GM23338 (cell line): ENCODE data around the gene FAM170A. TPM values are rescaled to one million over a fixed set of nuclear protein-coding genes. Genes with fewer than 3 reads are reported as not detected.

Source experiments
- ATAC-seq: fragments of 200-7000 bp; cut with Tn5 transposase; 3 replicates; pipeline ENCODE4 v1.9.1; 2020
- DNase-seq: peaks from one replicate; pipeline ENCODE4 v3.0.0-alpha.2; 2015; ENCODE audit warnings: low spot score
- H2AFZ ChIP-seq: fragments of 200-600 bp; sonication (generic); 2 replicates; pipeline ENCODE4 v1.8.0; 2016; ENCODE audit warnings: antibody characterized with exemption, mild to moderate bottlenecking, moderate library complexity
- H3F3A ChIP-seq: fragments of 200-600 bp; sonication (generic); replicated peaks from 2 replicates; pipeline ENCODE4 v1.8.0; 2017; ENCODE audit warnings: antibody characterized with exemption, mixed run types, low read depth
- H3K27ac ChIP-seq: fragments of 200-600 bp; sonication (generic); 2 replicates; pipeline ENCODE4 v1.6.1; 2016; ENCODE audit warnings: low read depth
- H3K27me3 ChIP-seq: fragments of 200-600 bp; sonication (generic); 2 replicates; pipeline ENCODE4 v1.8.0; 2016; ENCODE audit warnings: mild to moderate bottlenecking, mixed run types, moderate library complexity; ENCODE audit not compliant: insufficient read depth
- H3K36me3 ChIP-seq: fragments of 200-600 bp; sonication (generic); 2 replicates; pipeline ENCODE4 v1.8.0; 2016; ENCODE audit warnings: mild to moderate bottlenecking; ENCODE audit not compliant: insufficient read depth
- H3K4me1 ChIP-seq: fragments of 200-600 bp; sonication (generic); 2 replicates; pipeline ENCODE4 v1.8.0; 2016; ENCODE audit warnings: mild to moderate bottlenecking, moderate library complexity; ENCODE audit not compliant: insufficient read depth
- H3K4me2 ChIP-seq: fragments of 200-600 bp; sonication (generic); 2 replicates; pipeline ENCODE4 v1.7.1; 2017; ENCODE audit warnings: mixed run types
- H3K4me3 ChIP-seq: fragments of 200-600 bp; sonication (generic); 2 replicates; pipeline ENCODE4 v1.6.1; 2016; ENCODE audit warnings: mixed run types
- H3K79me2 ChIP-seq: fragments of 200-600 bp; sonication (generic); replicated peaks from 2 replicates; pipeline ENCODE4 v1.8.0; 2017; ENCODE audit warnings: mild to moderate bottlenecking; ENCODE audit not compliant: insufficient read depth
- H3K9me2 ChIP-seq: fragments of 200-600 bp; sonication (generic); 2 replicates; pipeline ENCODE4 v1.8.0; 2017; ENCODE audit not compliant: insufficient read depth
- H4K20me1 ChIP-seq: fragments of 200-600 bp; sonication (generic); replicated peaks from 2 replicates; pipeline ENCODE4 v1.8.0; 2017; ENCODE audit warnings: mild to moderate bottlenecking; ENCODE audit not compliant: insufficient read depth
- H3K27ac Mint-ChIP-seq: 2 replicates; pipeline ENCODE4 v1.8.0; 2020; ENCODE audit warnings: inconsistent platforms, mild to moderate bottlenecking, moderate library complexity, mixed read lengths
- H3K27me3 Mint-ChIP-seq: 3 replicates; pipeline ENCODE4 v1.8.0; 2022; ENCODE audit warnings: low read depth, mild to moderate bottlenecking, moderate library complexity, mixed read lengths, inconsistent platforms; ENCODE audit not compliant: insufficient read depth, poor library complexity
- H3K36me3 Mint-ChIP-seq: 3 replicates; pipeline ENCODE4 v1.8.0; 2021; ENCODE audit warnings: low read depth, mild to moderate bottlenecking, inconsistent platforms, moderate library complexity, mixed read lengths
- H3K4me1 Mint-ChIP-seq: 3 replicates; pipeline ENCODE4 v1.8.0; 2020; ENCODE audit warnings: mild to moderate bottlenecking, inconsistent platforms, mixed read lengths
- H3K4me3 Mint-ChIP-seq: 3 replicates; pipeline ENCODE4 v1.8.0; 2021; ENCODE audit warnings: moderate library complexity, mild to moderate bottlenecking, inconsistent platforms, mixed read lengths
- H3K9me3 Mint-ChIP-seq: 3 replicates; pipeline ENCODE4 v1.8.0; 2020; ENCODE audit warnings: moderate library complexity, mild to moderate bottlenecking, inconsistent platforms, mixed read lengths
- CREB1 ChIP-seq: fragments of 250-450 bp; sonication (Bioruptor Pico); IDR thresholded peaks from 2 replicates; pipeline ENCODE4 v1.5.0; 2020; ENCODE audit warnings: low read depth, mild to moderate bottlenecking, moderate library complexity
- EZH2 ChIP-seq: fragments of 200-600 bp; sonication (generic); IDR thresholded peaks from one replicate; pipeline ENCODE4 v1.8.0; 2017; ENCODE audit warnings: antibody characterized with exemption, mild to moderate bottlenecking, low read depth; ENCODE audit not compliant: unreplicated experiment
- EZH2phosphoT487 ChIP-seq: fragments of 200-600 bp; sonication (generic); IDR thresholded peaks from one replicate; pipeline ENCODE4 v1.8.1; 2018; ENCODE audit warnings: antibody characterized with exemption; ENCODE audit not compliant: unreplicated experiment
- JUNB ChIP-seq: IDR thresholded peaks from one replicate; pipeline ENCODE4 v1.6.1; 2016; ENCODE audit warnings: antibody characterized with exemption; ENCODE audit not compliant: unreplicated experiment
- NANOG ChIP-seq: IDR thresholded peaks from 2 replicates; pipeline ENCODE4 v1.6.1; 2016; ENCODE audit warnings: antibody characterized with exemption, borderline replicate concordance
- POLR2AphosphoS5 ChIP-seq: IDR thresholded peaks from 2 replicates; pipeline ENCODE4 v1.6.1; 2016; ENCODE audit warnings: antibody characterized with exemption, low read depth
- STAT1 ChIP-seq: IDR thresholded peaks from one replicate; pipeline ENCODE4 v1.6.1; 2016; ENCODE audit warnings: antibody characterized with exemption; ENCODE audit not compliant: unreplicated experiment
- ZNF331 ChIP-seq: fragments of 250-450 bp; sonication (Bioruptor Pico); IDR thresholded peaks from 2 replicates; pipeline ENCODE4 v1.5.0; 2020; ENCODE audit warnings: low read depth, mild to moderate bottlenecking, moderate library complexity
- polyA plus RNA-seq: library from polyadenylated mRNA; unstranded; fragments of >200 nt; fragmentation: Nextera tagmentation; extraction: Ambion mirVana; gene quantifications from 2 replicates; pipeline ENCODE4 v1.2.1, GENCODE V29; 2016
- total RNA-seq: library from RNA; depleted of rRNA; stranded (reverse); fragments of >200 nt; shearing (Covaris generic); gene quantifications from 2 replicates; pipeline ENCODE4 v1.2.3, GENCODE V29; 2014
- TF ChIP-seq, protein P1 (sequence below): fragments of 250-450 bp; sonication (Bioruptor Pico); IDR thresholded peaks from 2 replicates; pipeline ENCODE4 v1.5.0; 2020; ENCODE audit warnings: mild to moderate bottlenecking, moderate library complexity
- TF ChIP-seq, protein P2 (sequence below): IDR thresholded peaks from one replicate; pipeline ENCODE4 v1.6.1; 2018; ENCODE audit warnings: antibody characterized with exemption; ENCODE audit not compliant: unreplicated experiment
- TF ChIP-seq, protein P3 (sequence below), 2 experiments: fragments of 200-600 bp in 1 of 2; sonication (generic) in 1 of 2; conservative IDR thresholded peaks; 2 replicates each; pipeline versions ENCODE4 v1.5.1 to v1.6.1; 2016 to 2017; ENCODE audit warnings: antibody characterized with exemption in 2 of 2, low read depth in 2 of 2, mild to moderate bottlenecking in 2 of 2, moderate library complexity in 1 of 2
- TF ChIP-seq, protein P4 (sequence below): IDR thresholded peaks from 2 replicates; pipeline ENCODE4 v1.6.1; 2016; ENCODE audit warnings: antibody characterized with exemption

Gene FAM170A
- total and polyA plus RNA-seq, 2 experiments from 2014 or later, result not detected

DNA sequence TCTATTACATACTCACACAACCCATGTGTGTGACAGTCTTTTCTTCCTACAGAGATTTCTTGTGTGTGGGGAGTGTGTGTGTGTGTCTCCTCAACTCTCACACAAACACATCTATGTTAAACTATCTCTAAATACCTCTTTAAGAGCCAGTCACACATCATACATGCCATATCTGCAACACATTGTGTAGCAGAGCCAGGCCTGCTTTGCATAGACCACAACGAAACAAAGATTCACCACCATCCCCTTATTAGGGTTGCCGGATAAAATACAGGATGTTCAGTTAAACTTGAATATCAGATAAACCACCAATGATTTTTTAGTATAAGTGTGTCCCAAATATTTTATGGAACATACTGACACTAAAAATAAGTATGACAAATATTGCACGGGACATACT, 2.3 kb downstream of the FAM170A start:
- DNase-seq (no peak), ATAC-seq (no peak)
- peaks cover 8% of the 10 kb centered on the region; the same call in 2 of the 3 replicates for H3K4me1 Mint-ChIP-seq
- Histone ChIP-seq H3K27me3 (no peaks in the 10 kb centered on the region), H4K20me1 (no peaks in the 10 kb centered on the region), H3K36me3 (no peaks in the 10 kb centered on the region), H3K9me2 (0 out of 2 replicates have a peak, but pooled peaks cover 5% of the 10 kb centered on the region), H2AFZ (no peak overlapping the region), H3F3A (no peaks in the 10 kb centered on the region), H3K4me1 (no peaks in the 10 kb centered on the region), H3K4me3 (no peak overlapping the region), H3K79me2 (no peaks in the 10 kb centered on the region), H3K4me2 (no peak overlapping the region), H3K27ac (no peak overlapping the region)
- no peaks in the 10 kb centered on the region for H3K9me3 Mint-ChIP-seq
- no peak overlapping the region for H3K4me3 Mint-ChIP-seq
- TF ChIP-seq JUNB (no peak), ZNF331 (CRISPR knock-in tag) (no peak), EZH2 (no peak), EZH2phosphoT487 (no peak), POLR2AphosphoS5 (no peak), NANOG (no peak), CREB1 (CRISPR knock-in tag) (no peak), STAT1 (no peak)
- TF ChIP-seq, protein P1, sequence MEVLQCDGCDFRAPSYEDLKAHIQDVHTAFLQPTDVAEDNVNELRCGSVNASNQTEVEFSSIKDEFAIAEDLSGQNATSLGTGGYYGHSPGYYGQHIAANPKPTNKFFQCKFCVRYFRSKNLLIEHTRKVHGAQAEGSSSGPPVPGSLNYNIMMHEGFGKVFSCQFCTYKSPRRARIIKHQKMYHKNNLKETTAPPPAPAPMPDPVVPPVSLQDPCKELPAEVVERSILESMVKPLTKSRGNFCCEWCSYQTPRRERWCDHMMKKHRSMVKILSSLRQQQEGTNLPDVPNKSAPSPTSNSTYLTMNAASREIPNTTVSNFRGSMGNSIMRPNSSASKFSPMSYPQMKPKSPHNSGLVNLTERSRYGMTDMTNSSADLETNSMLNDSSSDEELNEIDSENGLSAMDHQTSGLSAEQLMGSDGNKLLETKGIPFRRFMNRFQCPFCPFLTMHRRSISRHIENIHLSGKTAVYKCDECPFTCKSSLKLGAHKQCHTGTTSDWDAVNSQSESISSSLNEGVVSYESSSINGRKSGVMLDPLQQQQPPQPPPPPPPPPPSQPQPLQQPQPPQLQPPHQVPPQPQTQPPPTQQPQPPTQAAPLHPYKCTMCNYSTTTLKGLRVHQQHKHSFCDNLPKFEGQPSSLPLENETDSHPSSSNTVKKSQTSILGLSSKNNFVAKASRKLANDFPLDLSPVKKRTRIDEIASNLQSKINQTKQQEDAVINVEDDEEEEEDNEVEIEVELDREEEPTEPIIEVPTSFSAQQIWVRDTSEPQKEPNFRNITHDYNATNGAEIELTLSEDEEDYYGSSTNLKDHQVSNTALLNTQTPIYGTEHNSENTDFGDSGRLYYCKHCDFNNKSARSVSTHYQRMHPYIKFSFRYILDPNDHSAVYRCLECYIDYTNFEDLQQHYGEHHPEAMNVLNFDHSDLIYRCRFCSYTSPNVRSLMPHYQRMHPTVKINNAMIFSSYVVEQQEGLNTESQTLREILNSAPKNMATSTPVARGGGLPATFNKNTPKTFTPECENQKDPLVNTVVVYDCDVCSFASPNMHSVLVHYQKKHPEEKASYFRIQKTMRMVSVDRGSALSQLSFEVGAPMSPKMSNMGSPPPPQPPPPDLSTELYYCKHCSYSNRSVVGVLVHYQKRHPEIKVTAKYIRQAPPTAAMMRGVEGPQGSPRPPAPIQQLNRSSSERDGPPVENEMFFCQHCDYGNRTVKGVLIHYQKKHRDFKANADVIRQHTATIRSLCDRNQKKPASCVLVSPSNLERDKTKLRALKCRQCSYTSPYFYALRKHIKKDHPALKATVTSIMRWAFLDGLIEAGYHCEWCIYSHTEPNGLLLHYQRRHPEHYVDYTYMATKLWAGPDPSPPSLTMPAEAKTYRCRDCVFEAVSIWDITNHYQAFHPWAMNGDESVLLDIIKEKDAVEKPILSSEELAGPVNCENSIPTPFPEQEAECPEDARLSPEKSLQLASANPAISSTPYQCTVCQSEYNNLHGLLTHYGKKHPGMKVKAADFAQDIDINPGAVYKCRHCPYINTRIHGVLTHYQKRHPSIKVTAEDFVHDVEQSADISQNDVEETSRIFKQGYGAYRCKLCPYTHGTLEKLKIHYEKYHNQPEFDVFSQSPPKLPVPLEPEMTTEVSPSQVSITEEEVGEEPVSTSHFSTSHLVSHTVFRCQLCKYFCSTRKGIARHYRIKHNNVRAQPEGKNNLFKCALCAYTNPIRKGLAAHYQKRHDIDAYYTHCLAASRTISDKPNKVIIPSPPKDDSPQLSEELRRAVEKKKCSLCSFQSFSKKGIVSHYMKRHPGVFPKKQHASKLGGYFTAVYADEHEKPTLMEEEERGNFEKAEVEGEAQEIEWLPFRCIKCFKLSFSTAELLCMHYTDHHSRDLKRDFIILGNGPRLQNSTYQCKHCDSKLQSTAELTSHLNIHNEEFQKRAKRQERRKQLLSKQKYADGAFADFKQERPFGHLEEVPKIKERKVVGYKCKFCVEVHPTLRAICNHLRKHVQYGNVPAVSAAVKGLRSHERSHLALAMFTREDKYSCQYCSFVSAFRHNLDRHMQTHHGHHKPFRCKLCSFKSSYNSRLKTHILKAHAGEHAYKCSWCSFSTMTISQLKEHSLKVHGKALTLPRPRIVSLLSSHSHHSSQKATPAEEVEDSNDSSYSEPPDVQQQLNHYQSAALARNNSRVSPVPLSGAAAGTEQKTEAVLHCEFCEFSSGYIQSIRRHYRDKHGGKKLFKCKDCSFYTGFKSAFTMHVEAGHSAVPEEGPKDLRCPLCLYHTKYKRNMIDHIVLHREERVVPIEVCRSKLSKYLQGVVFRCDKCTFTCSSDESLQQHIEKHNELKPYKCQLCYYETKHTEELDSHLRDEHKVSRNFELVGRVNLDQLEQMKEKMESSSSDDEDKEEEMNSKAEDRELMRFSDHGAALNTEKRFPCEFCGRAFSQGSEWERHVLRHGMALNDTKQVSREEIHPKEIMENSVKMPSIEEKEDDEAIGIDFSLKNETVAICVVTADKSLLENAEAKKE, result no peak
- TF ChIP-seq, protein P2, sequence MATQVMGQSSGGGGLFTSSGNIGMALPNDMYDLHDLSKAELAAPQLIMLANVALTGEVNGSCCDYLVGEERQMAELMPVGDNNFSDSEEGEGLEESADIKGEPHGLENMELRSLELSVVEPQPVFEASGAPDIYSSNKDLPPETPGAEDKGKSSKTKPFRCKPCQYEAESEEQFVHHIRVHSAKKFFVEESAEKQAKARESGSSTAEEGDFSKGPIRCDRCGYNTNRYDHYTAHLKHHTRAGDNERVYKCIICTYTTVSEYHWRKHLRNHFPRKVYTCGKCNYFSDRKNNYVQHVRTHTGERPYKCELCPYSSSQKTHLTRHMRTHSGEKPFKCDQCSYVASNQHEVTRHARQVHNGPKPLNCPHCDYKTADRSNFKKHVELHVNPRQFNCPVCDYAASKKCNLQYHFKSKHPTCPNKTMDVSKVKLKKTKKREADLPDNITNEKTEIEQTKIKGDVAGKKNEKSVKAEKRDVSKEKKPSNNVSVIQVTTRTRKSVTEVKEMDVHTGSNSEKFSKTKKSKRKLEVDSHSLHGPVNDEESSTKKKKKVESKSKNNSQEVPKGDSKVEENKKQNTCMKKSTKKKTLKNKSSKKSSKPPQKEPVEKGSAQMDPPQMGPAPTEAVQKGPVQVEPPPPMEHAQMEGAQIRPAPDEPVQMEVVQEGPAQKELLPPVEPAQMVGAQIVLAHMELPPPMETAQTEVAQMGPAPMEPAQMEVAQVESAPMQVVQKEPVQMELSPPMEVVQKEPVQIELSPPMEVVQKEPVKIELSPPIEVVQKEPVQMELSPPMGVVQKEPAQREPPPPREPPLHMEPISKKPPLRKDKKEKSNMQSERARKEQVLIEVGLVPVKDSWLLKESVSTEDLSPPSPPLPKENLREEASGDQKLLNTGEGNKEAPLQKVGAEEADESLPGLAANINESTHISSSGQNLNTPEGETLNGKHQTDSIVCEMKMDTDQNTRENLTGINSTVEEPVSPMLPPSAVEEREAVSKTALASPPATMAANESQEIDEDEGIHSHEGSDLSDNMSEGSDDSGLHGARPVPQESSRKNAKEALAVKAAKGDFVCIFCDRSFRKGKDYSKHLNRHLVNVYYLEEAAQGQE, result no peak
- TF ChIP-seq, protein P3, sequence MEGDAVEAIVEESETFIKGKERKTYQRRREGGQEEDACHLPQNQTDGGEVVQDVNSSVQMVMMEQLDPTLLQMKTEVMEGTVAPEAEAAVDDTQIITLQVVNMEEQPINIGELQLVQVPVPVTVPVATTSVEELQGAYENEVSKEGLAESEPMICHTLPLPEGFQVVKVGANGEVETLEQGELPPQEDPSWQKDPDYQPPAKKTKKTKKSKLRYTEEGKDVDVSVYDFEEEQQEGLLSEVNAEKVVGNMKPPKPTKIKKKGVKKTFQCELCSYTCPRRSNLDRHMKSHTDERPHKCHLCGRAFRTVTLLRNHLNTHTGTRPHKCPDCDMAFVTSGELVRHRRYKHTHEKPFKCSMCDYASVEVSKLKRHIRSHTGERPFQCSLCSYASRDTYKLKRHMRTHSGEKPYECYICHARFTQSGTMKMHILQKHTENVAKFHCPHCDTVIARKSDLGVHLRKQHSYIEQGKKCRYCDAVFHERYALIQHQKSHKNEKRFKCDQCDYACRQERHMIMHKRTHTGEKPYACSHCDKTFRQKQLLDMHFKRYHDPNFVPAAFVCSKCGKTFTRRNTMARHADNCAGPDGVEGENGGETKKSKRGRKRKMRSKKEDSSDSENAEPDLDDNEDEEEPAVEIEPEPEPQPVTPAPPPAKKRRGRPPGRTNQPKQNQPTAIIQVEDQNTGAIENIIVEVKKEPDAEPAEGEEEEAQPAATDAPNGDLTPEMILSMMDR (conservative IDR thresholded peaks at IDR 0.05; ENCODE audit: low read depth in 2 of 2), result no peak
- TF ChIP-seq, protein P4, sequence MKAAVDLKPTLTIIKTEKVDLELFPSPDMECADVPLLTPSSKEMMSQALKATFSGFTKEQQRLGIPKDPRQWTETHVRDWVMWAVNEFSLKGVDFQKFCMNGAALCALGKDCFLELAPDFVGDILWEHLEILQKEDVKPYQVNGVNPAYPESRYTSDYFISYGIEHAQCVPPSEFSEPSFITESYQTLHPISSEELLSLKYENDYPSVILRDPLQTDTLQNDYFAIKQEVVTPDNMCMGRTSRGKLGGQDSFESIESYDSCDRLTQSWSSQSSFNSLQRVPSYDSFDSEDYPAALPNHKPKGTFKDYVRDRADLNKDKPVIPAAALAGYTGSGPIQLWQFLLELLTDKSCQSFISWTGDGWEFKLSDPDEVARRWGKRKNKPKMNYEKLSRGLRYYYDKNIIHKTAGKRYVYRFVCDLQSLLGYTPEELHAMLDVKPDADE, result no peak
- no peak overlapping the region for H3K27ac Mint-ChIP-seq
- H3K36me3 Mint-ChIP-seq, result no peaks in the 10 kb centered on the region
- peaks cover 4% of the 10 kb centered on the region for H3K27me3 Mint-ChIP-seq
